Keratinocyte (primary cell): ENCODE data around the gene COX6B1. TPM values are rescaled to one million over a fixed set of nuclear protein-coding genes. Genes with fewer than 3 reads are reported as not detected.

ENCODE experiments used
- DNase-seq: peaks from one replicate; pipeline ENCODE4 v3.0.0-alpha.2; 2011; ENCODE audit warnings: low read depth, missing footprints, low spot score
- FAIRE-seq: peaks from 2 replicates; lab custom pipeline; 2011; peaks lifted over from hg19 to GRCh38; lab: Jason Lieb, UNC
- H2AFZ ChIP-seq: 2 replicates; pipeline ENCODE4 v1.6.0; 2012; ENCODE audit warnings: low read length, control low read depth, inconsistent platforms; ENCODE audit not compliant: control insufficient read depth
- H3K27ac ChIP-seq: 2 replicates; pipeline ENCODE4 v1.5.1; 2011; ENCODE audit warnings: low read length; ENCODE audit not compliant: control insufficient read depth, insufficient read depth
- H3K27me3 ChIP-seq: 3 replicates; pipeline ENCODE4 v1.6.0; 2011; ENCODE audit warnings: low read length; ENCODE audit not compliant: control insufficient read depth, insufficient read depth; ENCODE audit errors: extremely low read depth
- H3K36me3 ChIP-seq, 2 experiments: 2 replicates in 1 of 2; 3 replicates in 1 of 2; pipeline ENCODE4 v1.5.1; 2011; ENCODE audit warnings: low read length in 2 of 2, mild to moderate bottlenecking in 1 of 2; ENCODE audit not compliant: control insufficient read depth in 2 of 2, insufficient read depth in 2 of 2; ENCODE audit errors: extremely low read depth in 1 of 2
- H3K4me1 ChIP-seq: 3 replicates; pipeline ENCODE4 v1.5.1; 2011; ENCODE audit warnings: low read length; ENCODE audit not compliant: control insufficient read depth, insufficient read depth; ENCODE audit errors: extremely low read depth
- H3K4me2 ChIP-seq: 3 replicates; pipeline ENCODE4 v1.6.0; 2011; ENCODE audit warnings: low read depth, low read length; ENCODE audit not compliant: control insufficient read depth, insufficient read depth; ENCODE audit errors: extremely low read depth
- H3K4me3 ChIP-seq, 3 experiments: fragments of 200-600 bp in 1 of 3; sonication (generic) in 1 of 3; 2 replicates in 2 of 3; 3 replicates in 1 of 3; pipeline ENCODE4 v1.5.1; 2011 to 2016; ENCODE audit warnings: low read length in 3 of 3, mild to moderate bottlenecking in 3 of 3, control low read depth in 2 of 3, inconsistent platforms in 1 of 3, low read depth in 1 of 3, mixed read lengths in 1 of 3, mixed run types in 1 of 3, moderate library complexity in 1 of 3; ENCODE audit not compliant: control insufficient read depth in 2 of 3, insufficient read depth in 2 of 3; ENCODE audit errors: extremely low read depth in 1 of 3
- H3K79me2 ChIP-seq: 2 replicates; pipeline ENCODE4 v1.6.0; 2012; ENCODE audit warnings: low read length; ENCODE audit not compliant: control insufficient read depth, insufficient read depth
- H3K9ac ChIP-seq: 3 replicates; pipeline ENCODE4 v1.6.0; 2011; ENCODE audit warnings: low read length; ENCODE audit not compliant: control insufficient read depth, insufficient read depth; ENCODE audit errors: extremely low read depth
- H3K9me1 ChIP-seq: 3 replicates; pipeline ENCODE4 v1.6.0; 2011; ENCODE audit warnings: low read length; ENCODE audit not compliant: control insufficient read depth, insufficient read depth; ENCODE audit errors: extremely low read depth
- H3K9me3 ChIP-seq: 2 replicates; pipeline ENCODE4 v1.5.1; 2012; ENCODE audit warnings: low read depth, low read length; ENCODE audit not compliant: control insufficient read depth
- H4K20me1 ChIP-seq: 3 replicates; pipeline ENCODE4 v1.6.0; 2011; ENCODE audit warnings: low read length; ENCODE audit not compliant: control insufficient read depth, insufficient read depth; ENCODE audit errors: extremely low read depth
- CTCF ChIP-seq, 3 experiments: IDR thresholded peaks in 1 of 3; conservative IDR thresholded peaks in 1 of 3; optimal IDR thresholded peaks in 1 of 3; 2 replicates in 2 of 3; 3 replicates in 1 of 3; pipeline versions ENCODE3 to v1.5.1; 2011; ENCODE audit warnings: low read length in 3 of 3, mild to moderate bottlenecking in 3 of 3, moderate library complexity in 2 of 3, control low read depth in 1 of 3, inconsistent platforms in 1 of 3; ENCODE audit not compliant: insufficient read depth in 2 of 3; ENCODE audit errors: extremely low read depth in 1 of 3
- EZH2 ChIP-seq: IDR thresholded peaks from one replicate; pipeline ENCODE4 v1.6.1; 2012; ENCODE audit warnings: inconsistent platforms, mild to moderate bottlenecking, low read length, moderate library complexity
- dilution Hi-C: fragments of 300-500 bp; cut with MboI; formaldehyde crosslinking; loops from one replicate; pipeline ENCODE4 v1.7.0; 2020; ENCODE audit warnings: low sequenced_read_pairs; ENCODE audit not compliant: extremely low pct_ligation_motif_present
- polyA plus RNA-seq, 5 experiments: library from polyadenylated mRNA; depleted of rRNA in 3 of 5; stranded (reverse) in 3 of 5; stranded (forward) in 1 of 5; unstranded in 1 of 5; fragments of >200 nt; gene quantifications; 1 replicate in 1 of 5; 2 replicates in 3 of 5; 3 replicates in 1 of 5; pipeline versions ENCODE4 v1.2.1 to v1.2.3, GENCODE V29; 2011 to 2012; ENCODE audit warnings: missing spikeins in 2 of 5, low read depth in 1 of 5, low replicate concordance in 1 of 5

The COX6B1 gene
- polyA plus RNA-seq, 1 donor (not counting 4 experiments of a cell fraction or from before 2014, with no cell fraction given): 509 TPM

GRCh38 chr19:35693422-35693821 is 45.3 kb downstream of the COX6B1 start:
- Histone ChIP-seq H3K4me3 (no peak overlapping the region), H2AFZ (no peak overlapping the region), H4K20me1 (no peaks in the 10 kb centered on the region), H3K4me1 (no peaks in the 10 kb centered on the region), H3K9ac (no peak overlapping the region), H3K27ac (no peak overlapping the region), H3K27me3 (no peaks in the 10 kb centered on the region), H3K9me3 (no peaks in the 10 kb centered on the region), H3K4me2 (no peak overlapping the region), H3K9me1 (no peaks in the 10 kb centered on the region), H3K36me3 (no peaks in the 10 kb centered on the region), H3K79me2 (no peaks in the 10 kb centered on the region)
- no peak for FAIRE-seq
- dilution Hi-C loops: no loop called here
- DNase-seq: no peak
- TF ChIP-seq EZH2: no peak
- TF ChIP-seq CTCF (optimal IDR thresholded peaks at IDR 0.05 in 1 of 3, IDR thresholded peaks at IDR 0.05 in 1 of 3, conservative IDR thresholded peaks at IDR 0.05 in 1 of 3; ENCODE audit: extremely low read depth in 1 of 3, insufficient read depth in 2 of 3, low read length in 3 of 3): no peak

GRCh38 chr19:35693835-35694599 is 45.9 kb downstream of the COX6B1 start:
- dilution Hi-C loops: no loop called here
- Histone ChIP-seq H3K4me3 (no peak overlapping the region), H3K4me2 (no peak overlapping the region), H3K9me3 (no peaks in the 10 kb centered on the region), H4K20me1 (no peaks in the 10 kb centered on the region), H3K9me1 (no peaks in the 10 kb centered on the region), H3K36me3 (no peaks in the 10 kb centered on the region), H3K27ac (no peak overlapping the region), H3K27me3 (no peaks in the 10 kb centered on the region), H3K9ac (no peak overlapping the region), H3K4me1 (no peaks in the 10 kb centered on the region), H2AFZ (no peak overlapping the region), H3K79me2 (no peaks in the 10 kb centered on the region)
- TF ChIP-seq EZH2: no peak
- TF ChIP-seq CTCF (optimal IDR thresholded peaks at IDR 0.05 in 1 of 3, IDR thresholded peaks at IDR 0.05 in 1 of 3, conservative IDR thresholded peaks at IDR 0.05 in 1 of 3; ENCODE audit: extremely low read depth in 1 of 3, insufficient read depth in 2 of 3, low read length in 3 of 3): peak; percentile 98 to 100 (median 99)
- DNase-seq (peak; percentile 35), FAIRE-seq (peak; percentile 83)
